ENCODE results near the gene LCE2D. TPM values are rescaled to one million over a fixed set of nuclear protein-coding genes. Genes with fewer than 3 reads are reported as not detected.
"Not testable (repeated sequence)": the region's sequence is repeated elsewhere in the genome, so short reads cannot be mapped to it uniquely, and the experiment has no call there.

The LCE2D gene
- total RNA-seq, 1 experiment from 2014 or later: not detected

DNA sequence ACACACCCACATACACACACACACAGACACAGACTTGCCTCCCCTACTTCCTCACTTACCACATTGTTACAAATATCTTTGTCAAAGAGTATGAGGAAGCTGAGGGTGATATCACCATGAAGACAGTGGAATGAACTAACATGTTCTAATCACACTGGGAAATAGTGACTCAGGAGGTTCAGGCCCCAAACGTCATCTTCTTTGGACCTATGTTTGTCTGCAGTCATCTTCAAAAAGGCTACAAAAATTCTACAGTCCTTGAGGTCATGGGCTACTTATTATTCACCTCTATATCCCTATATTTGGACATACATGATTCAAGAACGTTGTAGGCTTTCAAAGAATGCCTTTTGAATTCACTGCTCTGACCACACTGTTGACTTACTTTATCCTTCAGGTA is 9.8 kb downstream of the LCE2D start:
- H4K20me1 ChIP-seq (ENCODE audit: control insufficient read depth, insufficient read depth, insufficient read length): no peaks in the 10 kb centered on the region
- Mint-ChIP-seq H3K4me3 (no peak overlapping the region), H3K36me3 (ENCODE audit: insufficient read depth in 1 of 3, low read depth in 3 of 3) (peaks cover 4 to 15% (median 8%) of the 10 kb centered on the region in 3 experiments; a peak in 6 of 7 replicates)

DNA sequence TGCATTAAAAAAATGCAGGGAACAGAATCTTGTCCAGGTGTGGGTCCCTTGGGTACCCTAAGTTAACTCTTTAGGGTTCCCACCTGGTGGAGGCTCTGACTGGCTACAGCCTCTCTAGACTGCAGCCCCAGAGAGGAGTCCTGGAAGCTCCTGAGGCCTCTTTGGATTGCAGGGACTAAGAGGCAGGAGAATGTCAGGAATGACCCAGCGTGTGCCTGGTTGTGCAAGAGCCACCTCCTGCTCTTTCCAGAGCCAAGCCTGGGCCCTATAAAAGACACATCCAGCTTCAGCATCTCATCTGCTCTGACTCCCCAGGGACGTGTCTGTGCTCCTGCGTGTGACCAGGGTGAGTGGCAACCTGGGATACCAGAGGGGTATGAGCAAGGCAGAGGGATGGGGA is 11.8 kb downstream of the LCE2D start, which contains the start of gene LCE2C:
TSS of gene LCE2C (plus strand) at position 297 of the 400 bp plus-strand sequence. CDS start 737 bp downstream, outside the sequence.
- H3T11ph ChIP-seq (ENCODE audit: low read length); H4K8ac ChIP-seq (replicated peaks; ENCODE audit: insufficient read length, low read depth, low read length); H3K79me1 ChIP-seq (ENCODE audit: insufficient read depth, low read depth, low read length, poor library complexity, severe bottlenecking); H3K27me3 ChIP-seq (ENCODE audit: insufficient read depth, low read length); H3K23me2 ChIP-seq (ENCODE audit: insufficient read length, low read depth, low read length, poor library complexity, severe bottlenecking); H3K4me2 ChIP-seq (ENCODE audit: insufficient read depth, insufficient read length, low read length); H2BK5ac ChIP-seq (ENCODE audit: insufficient read length, low read length); H3K23ac ChIP-seq (ENCODE audit: insufficient read length, low read depth, low read length); H2BK15ac ChIP-seq (ENCODE audit: low read depth, low read length); H2BK20ac ChIP-seq (ENCODE audit: low read depth, low read length, poor library complexity, severe bottlenecking); H3K4ac ChIP-seq (ENCODE audit: low read depth, low read length); H3K56ac ChIP-seq (ENCODE audit: insufficient read length, low read depth, low read length); H2BK12ac ChIP-seq (ENCODE audit: insufficient read length, low read depth, low read length); DNase-seq; H2AK5ac ChIP-seq (ENCODE audit: insufficient read length, low read length); H3K79me2 ChIP-seq (ENCODE audit: insufficient read depth, low read length); H2BK120ac ChIP-seq (ENCODE audit: low read depth, low read length, poor library complexity, severe bottlenecking); H2AFZ ChIP-seq (ENCODE audit: low read length); H3K4me1 Mint-ChIP-seq; H3K27me3 Mint-ChIP-seq (ENCODE audit: low read depth); H3K4me3 Mint-ChIP-seq; H3K4me1 ChIP-seq (ENCODE audit: insufficient read depth, low read length); H3K9ac ChIP-seq (ENCODE audit: extremely low read depth, insufficient read length, low read length); H3K27ac ChIP-seq (ENCODE audit: insufficient read length, low read depth, low read length); H4K20me1 ChIP-seq (ENCODE audit: control insufficient read depth, insufficient read depth, insufficient read length); H4K91ac ChIP-seq (ENCODE audit: insufficient read length, low read depth, low read length); H3K14ac ChIP-seq (ENCODE audit: insufficient read depth, low read length); H3K27ac Mint-ChIP-seq; H3K18ac ChIP-seq (ENCODE audit: insufficient read length, low read depth, low read length); H4K5ac ChIP-seq (ENCODE audit: insufficient read length, low read depth, low read length): not testable (repeated sequence)
- peaks cover 4 to 26% (median 11%) of the 10 kb centered on the region in 3 experiments; a peak in 6 of 7 replicates for H3K36me3 Mint-ChIP-seq (ENCODE audit: insufficient read depth in 1 of 3, low read depth in 3 of 3)
- H3K9me3 Mint-ChIP-seq: peaks cover 96 to 97% of the 10 kb centered on the region in 2 experiments
- peaks cover 93% of the 10 kb centered on the region for H3K9me3 ChIP-seq (ENCODE audit: control insufficient read depth, low read depth, low read length)
- WGBS (ENCODE audit: extremely low coverage, insufficient read length, low lambda C conversion rate): no CpG with 5 or more reads among the region's 3 CpGs

More for the DNA sequence above, 9.8 kb downstream of the LCE2D start:
- Histone ChIP-seq H3K23ac (ENCODE audit: insufficient read length, low read depth, low read length) (no peak overlapping the region), H3K79me2 (ENCODE audit: insufficient read depth, low read length) (no peaks in the 10 kb centered on the region), H3K4me1 (ENCODE audit: insufficient read depth, low read length) (no peaks in the 10 kb centered on the region), H2BK120ac (ENCODE audit: low read depth, low read length, poor library complexity, severe bottlenecking) (no peak overlapping the region), H3K18ac (ENCODE audit: insufficient read length, low read depth, low read length) (no peak overlapping the region), H2BK20ac (ENCODE audit: low read depth, low read length, poor library complexity, severe bottlenecking) (no peak overlapping the region), H3T11ph (ENCODE audit: low read length) (no peak overlapping the region), H2BK15ac (ENCODE audit: low read depth, low read length) (no peak overlapping the region), H3K27me3 (ENCODE audit: insufficient read depth, low read length) (no peaks in the 10 kb centered on the region; the same call in 1 of the 2 replicates), H3K9me3 (ENCODE audit: control insufficient read depth, low read depth, low read length) (peaks cover 93% of the 10 kb centered on the region), H3K14ac (ENCODE audit: insufficient read depth, low read length) (no peak overlapping the region), H3K27ac (ENCODE audit: insufficient read length, low read depth, low read length) (no peak overlapping the region), H3K56ac (ENCODE audit: insufficient read length, low read depth, low read length) (no peak overlapping the region), H4K91ac (ENCODE audit: insufficient read length, low read depth, low read length) (no peak overlapping the region), H3K23me2 (ENCODE audit: insufficient read length, low read depth, low read length, poor library complexity, severe bottlenecking) (no peaks in the 10 kb centered on the region), H2AK5ac (ENCODE audit: insufficient read length, low read length) (no peak overlapping the region), H2BK5ac (ENCODE audit: insufficient read length, low read length) (no peak overlapping the region), H2BK12ac (ENCODE audit: insufficient read length, low read depth, low read length) (no peak overlapping the region), H3K4ac (ENCODE audit: low read depth, low read length) (no peak overlapping the region), H2AFZ (ENCODE audit: low read length) (no peak overlapping the region), H4K5ac (ENCODE audit: insufficient read length, low read depth, low read length) (no peak overlapping the region), H4K8ac (replicated peaks; ENCODE audit: insufficient read length, low read depth, low read length) (no peak overlapping the region), H3K4me2 (ENCODE audit: insufficient read depth, insufficient read length, low read length) (no peak overlapping the region), H3K79me1 (ENCODE audit: insufficient read depth, low read depth, low read length, poor library complexity, severe bottlenecking) (no peaks in the 10 kb centered on the region), H3K9ac (ENCODE audit: extremely low read depth, insufficient read length, low read length) (no peak overlapping the region)
- WGBS (ENCODE audit: extremely low coverage, insufficient read length, low lambda C conversion rate): no CpG with 5 or more reads among the region's 2 CpGs
- H3K27ac Mint-ChIP-seq: no peak overlapping the region
- no peaks in the 10 kb centered on the region for H3K27me3 Mint-ChIP-seq (ENCODE audit: low read depth)
- H3K9me3 Mint-ChIP-seq: peaks cover 96% of the 10 kb centered on the region in 2 experiments
- DNase-seq: no peak
- no peaks in the 10 kb centered on the region for H3K4me1 Mint-ChIP-seq
- no peak for TF ChIP-seq CTCF (conservative IDR thresholded peaks at IDR 0.05)

Measured in H9 (cell line).